ENCODE data around the gene LIN7B. TPM values are rescaled to one million over a fixed set of nuclear protein-coding genes. Genes with fewer than 3 reads are reported as not detected.

The LIN7B gene
- total and polyA plus RNA-seq, 2 of the 13 experiments (the other 11 are each of a cell fraction or from before 2014, with no cell fraction given), result 5.3 to 7.6 TPM

DNA sequence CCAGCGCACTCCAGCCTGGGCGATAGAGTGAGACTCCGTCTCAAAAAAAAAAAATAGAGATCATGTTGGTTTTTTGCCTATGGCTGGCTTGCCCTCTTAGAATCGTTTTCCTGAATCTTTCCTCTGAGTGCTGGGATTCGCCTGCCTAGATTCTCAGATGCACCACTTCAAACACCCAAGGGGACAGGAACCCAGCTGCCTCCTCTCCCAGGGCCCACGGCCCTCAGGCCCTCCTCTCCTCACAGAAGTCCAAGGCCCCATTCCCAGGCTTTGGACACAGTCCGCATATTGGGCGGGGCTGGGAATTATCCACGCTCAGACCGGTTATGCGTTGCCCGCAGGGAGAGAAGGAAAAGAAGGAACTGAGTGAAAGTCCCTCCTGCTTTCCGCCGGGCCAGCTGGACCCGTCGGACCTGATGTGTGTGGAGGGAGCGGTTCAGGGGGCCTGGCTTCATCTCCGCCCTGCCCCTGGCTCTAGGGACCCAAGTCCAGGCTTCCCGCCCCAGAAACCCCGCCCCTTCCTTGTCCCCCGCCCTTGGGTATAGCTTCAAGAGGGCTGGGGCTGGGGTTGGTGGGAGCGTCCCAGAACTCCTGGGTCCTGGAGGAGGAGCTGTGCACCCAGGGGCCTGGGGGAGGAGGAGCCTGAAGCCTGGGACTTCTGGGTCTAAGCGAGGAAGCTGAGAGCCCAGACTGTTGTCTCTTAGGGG is 11.0 kb downstream of the LIN7B start (continued):
- TF ChIP-seq, protein P1, sequence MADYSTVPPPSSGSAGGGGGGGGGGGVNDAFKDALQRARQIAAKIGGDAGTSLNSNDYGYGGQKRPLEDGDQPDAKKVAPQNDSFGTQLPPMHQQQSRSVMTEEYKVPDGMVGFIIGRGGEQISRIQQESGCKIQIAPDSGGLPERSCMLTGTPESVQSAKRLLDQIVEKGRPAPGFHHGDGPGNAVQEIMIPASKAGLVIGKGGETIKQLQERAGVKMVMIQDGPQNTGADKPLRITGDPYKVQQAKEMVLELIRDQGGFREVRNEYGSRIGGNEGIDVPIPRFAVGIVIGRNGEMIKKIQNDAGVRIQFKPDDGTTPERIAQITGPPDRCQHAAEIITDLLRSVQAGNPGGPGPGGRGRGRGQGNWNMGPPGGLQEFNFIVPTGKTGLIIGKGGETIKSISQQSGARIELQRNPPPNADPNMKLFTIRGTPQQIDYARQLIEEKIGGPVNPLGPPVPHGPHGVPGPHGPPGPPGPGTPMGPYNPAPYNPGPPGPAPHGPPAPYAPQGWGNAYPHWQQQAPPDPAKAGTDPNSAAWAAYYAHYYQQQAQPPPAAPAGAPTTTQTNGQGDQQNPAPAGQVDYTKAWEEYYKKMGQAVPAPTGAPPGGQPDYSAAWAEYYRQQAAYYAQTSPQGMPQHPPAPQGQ (CRISPR knock-in tag; IDR thresholded peaks at IDR 0.05; ENCODE audit: borderline replicate concordance), result no peak
- TF ChIP-seq, protein P2, sequence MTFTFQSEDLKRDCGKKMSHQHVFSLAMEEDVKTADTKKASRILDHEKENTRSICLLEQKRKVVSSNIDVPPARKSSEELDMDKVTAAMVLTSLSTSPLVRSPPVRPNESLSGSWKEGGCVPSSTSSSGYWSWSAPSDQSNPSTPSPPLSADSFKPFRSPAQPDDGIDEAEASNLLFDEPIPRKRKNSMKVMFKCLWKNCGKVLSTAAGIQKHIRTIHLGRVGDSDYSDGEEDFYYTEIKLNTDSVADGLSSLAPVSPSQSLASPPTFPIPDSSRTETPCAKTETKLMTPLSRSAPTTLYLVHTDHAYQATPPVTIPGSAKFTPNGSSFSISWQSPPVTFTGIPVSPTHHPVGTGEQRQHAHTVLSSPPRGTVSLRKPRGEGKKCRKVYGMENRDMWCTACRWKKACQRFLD (CRISPR knock-in tag; IDR thresholded peaks at IDR 0.05; ENCODE audit: borderline replicate concordance), result no peak
- TF ChIP-seq, protein P3, sequence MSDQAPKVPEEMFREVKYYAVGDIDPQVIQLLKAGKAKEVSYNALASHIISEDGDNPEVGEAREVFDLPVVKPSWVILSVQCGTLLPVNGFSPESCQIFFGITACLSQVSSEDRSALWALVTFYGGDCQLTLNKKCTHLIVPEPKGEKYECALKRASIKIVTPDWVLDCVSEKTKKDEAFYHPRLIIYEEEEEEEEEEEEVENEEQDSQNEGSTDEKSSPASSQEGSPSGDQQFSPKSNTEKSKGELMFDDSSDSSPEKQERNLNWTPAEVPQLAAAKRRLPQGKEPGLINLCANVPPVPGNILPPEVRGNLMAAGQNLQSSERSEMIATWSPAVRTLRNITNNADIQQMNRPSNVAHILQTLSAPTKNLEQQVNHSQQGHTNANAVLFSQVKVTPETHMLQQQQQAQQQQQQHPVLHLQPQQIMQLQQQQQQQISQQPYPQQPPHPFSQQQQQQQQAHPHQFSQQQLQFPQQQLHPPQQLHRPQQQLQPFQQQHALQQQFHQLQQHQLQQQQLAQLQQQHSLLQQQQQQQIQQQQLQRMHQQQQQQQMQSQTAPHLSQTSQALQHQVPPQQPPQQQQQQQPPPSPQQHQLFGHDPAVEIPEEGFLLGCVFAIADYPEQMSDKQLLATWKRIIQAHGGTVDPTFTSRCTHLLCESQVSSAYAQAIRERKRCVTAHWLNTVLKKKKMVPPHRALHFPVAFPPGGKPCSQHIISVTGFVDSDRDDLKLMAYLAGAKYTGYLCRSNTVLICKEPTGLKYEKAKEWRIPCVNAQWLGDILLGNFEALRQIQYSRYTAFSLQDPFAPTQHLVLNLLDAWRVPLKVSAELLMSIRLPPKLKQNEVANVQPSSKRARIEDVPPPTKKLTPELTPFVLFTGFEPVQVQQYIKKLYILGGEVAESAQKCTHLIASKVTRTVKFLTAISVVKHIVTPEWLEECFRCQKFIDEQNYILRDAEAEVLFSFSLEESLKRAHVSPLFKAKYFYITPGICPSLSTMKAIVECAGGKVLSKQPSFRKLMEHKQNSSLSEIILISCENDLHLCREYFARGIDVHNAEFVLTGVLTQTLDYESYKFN (CRISPR knock-in tag; conservative IDR thresholded peaks at IDR 0.05), result peak; percentile 55; the same call in 1 of the 2 replicates
- TF ChIP-seq ZNF563 (CRISPR knock-in tag; IDR thresholded peaks at IDR 0.05), result no peak
- peak; percentile 79 for TF ChIP-seq ZFY (CRISPR knock-in tag; IDR thresholded peaks at IDR 0.05)
- TF ChIP-seq ZNF121 (CRISPR knock-in tag; IDR thresholded peaks at IDR 0.05), result peak; percentile 51; the same call in 1 of the 2 replicates
- TF ChIP-seq ZNF607 (CRISPR knock-in tag; IDR thresholded peaks at IDR 0.05; ENCODE audit: borderline replicate concordance), result peak; percentile 81; the same call in 1 of the 2 replicates
- TF ChIP-seq ZNF788 (CRISPR knock-in tag; IDR thresholded peaks at IDR 0.05; ENCODE audit: borderline replicate concordance), result peak; percentile 44; the same call in 1 of the 2 replicates
- no peak for TF ChIP-seq ZFAT (CRISPR knock-in tag; conservative IDR thresholded peaks at IDR 0.05)
- no peak for TF ChIP-seq SETDB1 (CRISPR knock-in tag; IDR thresholded peaks at IDR 0.05; ENCODE audit: borderline replicate concordance)
- TF ChIP-seq NRL (CRISPR knock-in tag; IDR thresholded peaks at IDR 0.05; ENCODE audit: borderline replicate concordance), result 0 out of 2 replicates have a peak, but pooled peaks have one; percentile 11
- TF ChIP-seq HNF4A (CRISPR knock-in tag; IDR thresholded peaks at IDR 0.05), result peak; percentile 54; the same call in 1 of the 2 replicates
- peak; percentile 63 for TF ChIP-seq THAP11 (CRISPR knock-in tag; IDR thresholded peaks at IDR 0.05)
- peak; percentile 40 for TF ChIP-seq SALL1 (CRISPR knock-in tag; IDR thresholded peaks at IDR 0.05)
- peak; percentile 12; the same call in 1 of the 2 replicates for TF ChIP-seq FOXO1 (CRISPR knock-in tag; IDR thresholded peaks at IDR 0.05)
- TF ChIP-seq ZNF230 (CRISPR knock-in tag; IDR thresholded peaks at IDR 0.05), result 0 out of 2 replicates have a peak, but pooled peaks have one; percentile 59
- TF ChIP-seq KLF6 (CRISPR knock-in tag; IDR thresholded peaks at IDR 0.05), result no peak
- TF ChIP-seq ZBTB20 (CRISPR knock-in tag; IDR thresholded peaks at IDR 0.05; ENCODE audit: borderline replicate concordance, low read depth), result peak; percentile 47; the same call in 1 of the 2 replicates
- TF ChIP-seq NONO (IDR thresholded peaks at IDR 0.05), result no peak
- 0 out of 2 replicates have a peak, but pooled peaks have one; percentile 33 for TF ChIP-seq NONO (CRISPR knock-in tag; conservative IDR thresholded peaks at IDR 0.05)
- no peak for TF ChIP-seq ZNF766 (CRISPR knock-in tag; IDR thresholded peaks at IDR 0.05; ENCODE audit: borderline replicate concordance)
- peak; percentile 66; the same call in 1 of the 2 replicates for TF ChIP-seq KAT8 (CRISPR knock-in tag; IDR thresholded peaks at IDR 0.05)

All from HepG2 (cell line).